Germinal center (tissue), 1 donor: ENCODE data around the gene TSLP.

Source experiments
- DNase-seq: peaks from one replicate; pipeline ENCODE4 v3.0.0; 2012; ENCODE audit warnings: mixed read lengths, low spot score

Gene TSLP

DNA sequence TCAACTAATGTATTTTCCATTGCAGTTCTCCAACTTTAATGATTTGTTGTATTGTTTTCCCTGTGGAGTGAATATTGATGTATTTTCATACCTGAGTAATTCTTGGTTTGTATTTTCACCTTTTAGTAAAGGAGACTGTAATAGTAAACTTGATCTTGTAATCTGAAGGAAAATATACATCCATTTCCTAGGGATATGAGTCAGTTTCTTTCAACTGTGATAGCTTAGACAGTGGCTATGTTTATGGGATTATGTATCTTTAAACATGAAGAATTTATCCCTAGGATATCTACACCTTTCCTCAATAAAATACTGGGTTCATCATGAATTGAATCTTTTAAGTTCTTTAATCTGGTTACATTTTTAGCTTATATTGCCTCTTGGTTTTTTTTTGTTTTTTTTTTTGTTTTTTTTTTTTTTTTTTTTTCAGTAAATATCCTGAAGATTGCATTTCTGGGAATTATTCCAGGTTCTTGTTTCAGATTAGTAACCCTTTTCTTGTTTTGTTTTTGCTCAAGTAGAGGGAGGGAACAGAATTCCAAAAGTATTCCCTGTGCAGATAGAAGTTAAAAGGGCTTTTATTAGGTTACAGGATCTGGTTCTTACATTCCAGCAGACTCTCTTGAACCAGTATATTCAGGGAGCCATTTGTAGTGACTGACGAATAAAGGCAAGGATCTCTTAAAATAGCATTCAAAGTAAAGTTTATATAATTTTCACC lies 27.7 kb downstream of the TSLP start:
- DNase-seq, result no peak

DNA sequence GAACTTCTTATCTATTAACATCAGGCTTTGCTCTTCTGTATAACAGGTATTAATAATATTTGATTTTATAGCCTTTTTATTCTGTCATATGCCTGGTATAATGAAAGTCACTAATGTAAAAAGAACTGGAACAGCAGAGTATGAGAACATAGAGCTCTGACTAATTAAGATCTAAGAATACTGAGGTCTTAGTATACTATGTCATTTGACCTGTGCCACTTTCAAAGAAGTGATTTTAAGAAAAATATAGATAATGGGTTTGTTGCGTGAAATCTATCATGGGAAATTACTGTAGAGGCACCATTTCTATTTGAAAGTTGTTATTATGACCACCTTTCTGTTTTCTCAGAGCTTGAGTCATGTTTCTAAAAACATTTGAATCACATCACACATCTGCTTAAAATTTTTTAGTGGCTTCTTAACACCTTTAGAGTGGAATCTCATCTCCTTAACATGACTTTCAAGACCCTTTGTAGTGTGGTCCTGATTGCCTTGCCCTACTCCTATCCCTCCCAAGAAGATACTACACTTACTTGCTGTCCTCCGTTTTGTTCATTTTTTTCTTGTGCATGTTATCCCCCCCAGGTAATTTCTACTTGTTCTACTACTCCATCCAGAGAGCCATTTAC lies 34.9 kb downstream of the TSLP start:
- DNase-seq, result no peak

DNA sequence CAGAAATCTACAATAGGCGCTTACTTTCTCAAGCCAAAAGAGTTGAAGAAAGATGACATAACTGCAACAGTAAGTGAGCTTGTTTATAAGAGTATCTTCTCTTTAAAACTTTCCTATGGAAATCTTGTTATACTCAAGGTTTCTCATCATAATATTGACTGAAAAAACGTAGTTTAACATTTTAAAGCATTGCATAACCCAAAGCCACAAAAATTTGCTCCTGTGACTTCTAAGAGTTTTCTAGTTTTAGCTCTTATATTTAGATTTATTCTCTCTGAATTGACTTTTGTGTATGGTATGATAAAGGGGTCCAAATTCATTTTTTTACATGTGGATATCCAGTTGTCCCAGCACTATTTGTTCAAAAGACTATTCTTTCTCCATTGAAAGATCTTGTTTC lies 35.9 kb downstream of the TSLP start:
- no peak for DNase-seq

DNA sequence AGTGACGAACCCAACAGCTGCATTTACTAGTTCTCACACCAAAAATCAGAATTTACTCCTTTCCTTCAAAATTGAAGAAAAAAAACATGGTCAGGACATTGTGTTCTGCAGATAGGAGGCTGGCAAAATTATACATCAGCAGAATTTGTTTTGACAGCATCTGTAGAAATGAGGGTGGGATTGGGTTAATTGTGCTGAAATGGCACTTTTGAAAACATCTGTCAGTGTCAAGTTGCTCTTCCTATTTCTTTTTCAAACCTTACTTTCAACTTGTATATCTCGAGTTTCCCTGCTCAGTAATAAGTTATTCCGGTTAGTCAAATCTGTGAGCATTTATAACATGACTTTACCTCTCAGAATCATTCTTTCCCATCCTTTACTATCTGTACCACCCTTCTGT lies 40.4 kb downstream of the TSLP start:
- no peak for DNase-seq

DNA sequence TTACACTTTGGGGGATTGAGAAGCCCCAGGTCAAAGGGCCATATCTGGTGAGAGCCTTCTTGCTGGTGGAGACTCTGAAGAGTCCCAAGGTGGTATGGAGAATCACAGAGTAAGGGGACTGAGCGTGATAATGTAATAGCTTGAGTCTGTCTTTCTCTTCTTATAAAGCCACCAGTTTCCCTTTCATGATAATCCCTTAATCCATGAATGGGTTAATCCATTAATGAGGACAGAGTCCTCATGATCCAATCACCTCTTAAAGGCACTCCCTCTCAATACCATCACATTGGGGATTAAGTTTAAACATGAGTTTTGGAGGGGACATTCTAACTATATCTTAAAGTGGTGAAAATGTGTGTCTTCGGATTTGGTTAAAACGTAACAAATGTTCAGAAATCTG lies 42.2 kb downstream of the TSLP start:
- DNase-seq, result no peak

DNA sequence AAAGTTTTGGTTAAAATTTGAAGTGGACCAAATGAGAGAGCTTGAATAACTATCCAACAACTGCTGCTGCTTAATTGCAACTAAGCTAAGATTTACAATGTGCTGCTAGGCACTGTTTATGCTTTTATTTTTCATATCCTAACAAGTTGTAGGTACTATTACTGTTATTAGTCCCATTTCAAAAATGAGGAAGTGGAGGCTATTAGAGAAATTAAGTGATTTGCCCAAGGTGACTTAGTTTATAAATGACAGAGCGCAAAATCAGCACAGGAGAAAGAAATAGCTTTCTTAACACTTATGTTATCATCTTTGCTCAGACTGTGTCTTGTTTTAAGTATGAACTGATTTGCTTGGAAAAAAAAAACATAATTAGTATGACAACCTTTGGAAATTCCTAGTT lies 43.7 kb downstream of the TSLP start:
- no peak for DNase-seq

DNA sequence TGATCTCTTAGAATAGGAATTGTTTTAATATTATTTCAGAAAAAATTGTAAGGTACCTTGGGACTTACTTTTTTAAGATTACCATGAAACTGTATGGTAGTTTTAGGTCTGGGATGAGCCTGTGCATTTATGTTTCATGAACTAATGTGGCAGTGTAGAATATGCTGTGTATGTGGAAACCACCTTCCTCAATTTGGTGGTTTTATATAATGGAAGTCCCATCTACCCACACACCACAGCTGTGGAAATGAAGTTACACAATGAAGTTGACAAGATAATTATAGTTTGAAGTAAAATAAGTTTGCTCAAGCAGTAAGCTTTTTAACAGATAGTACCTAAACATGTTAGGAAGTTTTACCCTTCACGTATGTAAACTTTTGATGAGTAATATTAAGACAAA lies 45.0 kb downstream of the TSLP start:
- no peak for DNase-seq

DNA sequence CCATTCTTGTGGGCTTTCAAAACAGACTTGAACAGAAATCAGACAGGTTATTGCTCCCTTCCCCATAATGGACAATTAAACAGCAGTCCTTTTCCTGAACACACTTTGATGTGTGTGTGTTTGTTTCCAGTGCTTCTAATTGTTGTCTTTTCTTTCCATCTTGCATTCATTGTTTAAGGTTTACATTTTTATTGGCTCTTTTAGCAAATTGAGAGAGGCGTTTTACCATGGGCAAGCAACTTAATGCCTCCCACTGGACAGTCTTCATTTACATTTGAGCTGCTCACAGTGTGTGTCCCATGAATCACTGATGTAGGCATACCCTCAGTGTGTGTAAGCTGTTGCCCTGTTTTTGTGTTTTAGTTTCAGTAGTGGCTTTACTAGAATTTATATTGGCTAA lies 45.6 kb downstream of the TSLP start:
- DNase-seq, result no peak

DNA sequence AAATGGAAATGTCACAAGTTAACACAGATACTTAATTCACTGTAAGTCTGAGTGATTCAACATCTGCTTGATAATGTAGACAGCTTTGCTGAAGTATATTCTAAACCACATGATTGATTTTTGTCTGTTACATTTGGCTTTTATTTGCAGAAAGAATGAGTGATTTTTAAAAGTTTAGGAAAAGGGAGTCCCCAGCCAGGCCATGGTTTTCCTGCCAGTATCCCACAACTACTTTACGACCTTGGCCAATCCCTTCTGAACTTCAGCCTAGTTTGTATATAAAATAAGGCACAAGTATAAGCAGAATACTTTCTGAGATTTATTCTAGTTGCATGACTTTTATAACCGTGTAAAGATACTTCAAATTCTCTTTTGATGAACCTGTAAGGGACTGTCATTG lies 47.7 kb downstream of the TSLP start:
- no peak for DNase-seq

DNA sequence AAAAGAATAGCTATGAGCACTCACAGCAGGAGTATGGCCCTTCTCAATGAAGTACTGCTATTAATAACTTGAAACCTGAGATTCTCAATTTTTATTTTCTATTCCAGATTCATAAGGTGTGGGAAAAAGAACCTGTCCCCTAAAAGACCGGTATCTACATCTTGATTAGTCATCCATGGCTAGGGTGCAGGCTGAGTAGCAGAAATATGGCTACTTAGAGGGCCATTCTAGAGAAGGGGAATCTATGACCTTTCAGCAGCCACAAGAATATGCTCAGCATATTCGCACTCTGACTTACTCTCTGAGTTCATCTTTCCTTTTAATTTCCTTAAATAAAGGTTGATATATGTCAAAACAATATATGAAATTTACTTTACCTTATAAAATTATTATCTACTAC lies 48.3 kb downstream of the TSLP start:
- no peak for DNase-seq

DNA sequence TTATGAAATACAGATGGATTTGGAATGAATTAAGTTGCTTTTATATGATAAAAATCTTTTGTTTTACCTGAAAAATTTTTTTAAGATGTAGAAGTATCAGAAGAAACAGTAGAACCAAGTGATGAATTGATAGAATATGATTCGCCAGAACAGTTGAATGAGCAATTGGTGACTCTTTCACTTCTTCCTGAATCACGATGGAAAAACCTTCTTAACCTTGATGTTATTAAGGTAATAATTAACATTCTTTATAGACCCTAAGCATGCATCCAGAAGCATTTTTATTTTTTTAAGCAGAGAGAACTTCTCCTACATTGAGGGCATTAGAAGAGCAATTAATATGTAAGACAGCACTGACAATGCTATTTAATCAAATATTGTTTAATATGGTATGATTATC lies 49.4 kb downstream of the TSLP start:
- DNase-seq, result no peak

DNA sequence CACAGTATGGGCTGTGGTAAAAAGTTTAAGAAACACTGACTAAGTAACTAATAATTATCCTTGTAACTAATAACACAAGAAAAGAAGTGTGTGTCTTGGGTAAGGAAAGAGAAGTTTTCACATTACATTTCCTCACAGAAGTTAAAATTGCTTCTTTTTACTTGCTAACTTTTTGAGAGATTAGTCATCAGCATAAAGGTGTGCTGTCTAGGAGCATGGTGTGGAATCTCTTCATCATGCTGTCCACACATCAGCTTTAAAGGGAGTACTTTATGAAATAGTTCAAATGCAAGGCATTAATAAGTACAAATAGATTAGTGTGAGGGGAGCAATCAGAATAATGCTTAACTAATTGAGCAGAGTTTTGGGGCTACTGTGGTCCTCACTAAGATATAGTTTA lies 50.4 kb downstream of the TSLP start:
- DNase-seq, result no peak

DNA sequence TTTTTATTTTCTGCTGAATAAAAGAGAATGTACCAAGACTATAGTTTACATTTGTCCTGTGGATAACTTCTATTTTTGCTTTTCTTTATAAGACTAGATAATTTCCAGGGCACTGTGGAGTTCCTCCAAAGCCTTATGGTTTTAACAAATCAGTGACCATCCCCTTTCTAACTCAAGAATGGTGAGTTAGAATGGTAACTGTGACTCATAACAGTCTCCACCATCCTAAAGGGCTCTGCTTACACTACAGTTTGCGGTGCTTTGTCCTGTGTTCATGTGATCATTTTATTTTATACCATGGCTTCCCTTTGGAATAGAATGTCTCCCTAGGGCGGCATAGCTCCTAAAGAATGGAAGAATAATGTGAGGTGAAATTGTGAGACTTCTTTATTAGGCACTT lies 50.9 kb downstream of the TSLP start:
- DNase-seq, result no peak

DNA sequence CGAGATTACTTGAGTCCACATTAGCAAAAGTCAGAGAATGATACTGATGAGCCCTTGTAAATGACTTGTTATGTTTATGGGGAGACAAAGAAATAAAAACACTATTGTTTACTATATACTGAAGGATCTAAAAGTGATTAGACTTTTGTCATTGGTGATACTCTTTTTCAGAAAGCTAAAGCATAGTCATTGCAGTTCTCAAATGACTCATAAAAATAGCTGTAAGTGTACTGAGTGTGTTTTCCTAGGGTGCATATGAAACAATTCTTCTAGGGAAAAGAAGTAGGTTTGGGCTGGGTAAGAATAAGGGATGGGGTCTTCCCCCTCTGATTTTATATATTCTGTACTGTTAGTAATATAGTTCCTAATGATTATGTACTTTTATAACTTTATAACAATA lies 53.3 kb downstream of the TSLP start:
- no peak for DNase-seq

DNA sequence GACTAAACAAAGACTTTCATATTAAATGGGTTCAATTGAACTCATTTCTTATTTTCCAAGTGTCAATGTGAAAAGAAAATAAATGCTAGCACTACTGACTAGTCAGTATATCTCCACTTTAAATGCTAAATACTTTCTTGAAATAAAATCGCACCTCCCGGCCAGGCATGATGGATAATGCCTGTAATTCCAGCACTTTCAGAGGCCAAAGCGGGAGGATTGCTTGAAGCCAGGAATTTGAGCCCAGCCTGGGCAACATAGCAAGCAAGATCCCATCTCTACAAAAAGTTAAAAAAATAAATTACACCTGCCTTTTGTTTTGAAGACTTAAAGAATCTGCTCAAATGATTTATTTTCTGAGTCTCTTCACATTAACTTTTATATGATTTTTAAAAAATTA lies 55.4 kb downstream of the TSLP start:
- no peak for DNase-seq
